Gastroesophageal sphincter (tissue), 3 donors: ENCODE data around the gene TLX3.

Source experiments
- CTCF ChIP-seq, 4 experiments: fragments of 200-600 bp in 2 of 4; fragments of 450-650 bp in 2 of 4; sonication (generic) in 1 of 4; IDR thresholded peaks; one replicate each; pipeline ENCODE4 v1.5.1; 2017 to 2019; ENCODE audit warnings: antibody characterized with exemption in 4 of 4, mild to moderate bottlenecking in 2 of 4, moderate library complexity in 2 of 4
- POLR2A ChIP-seq, 2 donors: fragments of 450-650 bp; IDR thresholded peaks; one replicate each; pipeline ENCODE4 v1.6.1; 2017; ENCODE audit warnings: antibody characterized with exemption in 2 of 2, mild to moderate bottlenecking in 2 of 2, moderate library complexity in 1 of 2
- POLR2AphosphoS5 ChIP-seq: sonication (generic); formaldehyde crosslinking; IDR thresholded peaks from one replicate; pipeline ENCODE4 v1.6.1; 2017; ENCODE audit warnings: antibody characterized with exemption

- no peak for TF ChIP-seq CTCF (IDR thresholded peaks at IDR 0.05)
- TF ChIP-seq POLR2A (IDR thresholded peaks at IDR 0.05), result no peak
- no peak for TF ChIP-seq POLR2AphosphoS5
These were observed 42.6 kb downstream of the TLX3 start for GRCh38 chr5:171351536-171352073.
